ENCODE results near the gene SERPINA6. TPM values are rescaled to one million over a fixed set of nuclear protein-coding genes. Genes with fewer than 3 reads are reported as not detected.
A peak's percentile ranks its signal among the peaks of the same experiment; 100 is the strongest.
"Not testable (repeated sequence)": the region's sequence is repeated elsewhere in the genome, so short reads cannot be mapped to it uniquely, and the experiment has no call there.

Gene SERPINA6
- total RNA-seq, 1 donor from 2014 or later: not detected

DNA sequence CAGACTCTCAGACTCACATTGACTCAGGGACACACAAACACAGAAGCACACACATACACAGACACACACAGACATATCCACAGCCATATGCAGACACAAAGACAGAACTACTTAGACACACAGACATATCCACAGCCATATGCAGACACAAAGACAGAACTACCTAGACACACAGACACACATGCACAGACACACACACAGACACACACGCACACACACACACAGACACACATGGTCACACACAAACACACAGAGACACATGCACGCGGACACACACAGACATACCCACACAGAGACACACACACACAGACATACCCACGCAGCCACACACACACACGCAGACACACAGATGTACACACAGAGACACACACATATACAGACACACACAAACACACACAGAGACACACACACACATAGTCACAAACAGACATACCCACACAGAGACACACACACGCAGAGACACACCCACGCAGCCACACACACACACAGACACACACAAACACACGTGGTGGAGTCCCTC lies 39.5 kb upstream of the SERPINA6 start:
- no peak overlapping the region for H3K27ac Mint-ChIP-seq
- intact Hi-C loops (cut with micrococcal nuclease): no loop called here
- H3K27me3 Mint-ChIP-seq: peaks cover 9% of the 10 kb centered on the region
- H3K4me3 Mint-ChIP-seq: no peak overlapping the region
- DNase-seq: no peak
- H3K4me1 Mint-ChIP-seq: peaks cover 1% of the 10 kb centered on the region
- no peaks in the 10 kb centered on the region for H3K36me3 Mint-ChIP-seq (ENCODE audit: low read depth)
- no peaks in the 10 kb centered on the region for H3K9me3 Mint-ChIP-seq

DNA sequence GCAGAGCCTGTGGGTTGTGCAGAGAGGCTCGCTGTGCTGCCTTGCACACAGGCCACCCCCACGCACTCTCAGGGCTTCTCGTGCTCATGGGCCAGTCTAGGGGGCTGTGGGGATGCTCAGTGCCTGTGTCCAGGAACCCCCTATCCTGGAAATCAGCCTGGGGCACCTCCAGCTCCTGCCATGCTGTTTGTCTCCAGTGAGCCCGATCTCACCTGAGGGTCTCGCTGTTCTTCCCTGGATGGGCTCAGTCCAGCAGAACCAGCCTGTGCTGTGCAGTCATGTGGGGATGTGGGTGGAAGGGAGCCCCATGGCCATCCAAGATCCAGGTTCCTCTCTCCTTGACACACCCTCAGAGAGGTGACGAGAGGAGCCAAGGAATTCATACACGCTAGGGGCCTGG lies 38.5 kb upstream of the SERPINA6 start:
- H3K4me3 Mint-ChIP-seq: no peak overlapping the region
- no peak for DNase-seq
- no peaks in the 10 kb centered on the region for H3K4me1 Mint-ChIP-seq
- intact Hi-C loops (cut with micrococcal nuclease): no loop called here
- peaks cover 11% of the 10 kb centered on the region for H3K27me3 Mint-ChIP-seq
- no peaks in the 10 kb centered on the region for H3K36me3 Mint-ChIP-seq (ENCODE audit: low read depth)
- H3K27ac Mint-ChIP-seq: no peak overlapping the region
- no peaks in the 10 kb centered on the region for H3K9me3 Mint-ChIP-seq

DNA sequence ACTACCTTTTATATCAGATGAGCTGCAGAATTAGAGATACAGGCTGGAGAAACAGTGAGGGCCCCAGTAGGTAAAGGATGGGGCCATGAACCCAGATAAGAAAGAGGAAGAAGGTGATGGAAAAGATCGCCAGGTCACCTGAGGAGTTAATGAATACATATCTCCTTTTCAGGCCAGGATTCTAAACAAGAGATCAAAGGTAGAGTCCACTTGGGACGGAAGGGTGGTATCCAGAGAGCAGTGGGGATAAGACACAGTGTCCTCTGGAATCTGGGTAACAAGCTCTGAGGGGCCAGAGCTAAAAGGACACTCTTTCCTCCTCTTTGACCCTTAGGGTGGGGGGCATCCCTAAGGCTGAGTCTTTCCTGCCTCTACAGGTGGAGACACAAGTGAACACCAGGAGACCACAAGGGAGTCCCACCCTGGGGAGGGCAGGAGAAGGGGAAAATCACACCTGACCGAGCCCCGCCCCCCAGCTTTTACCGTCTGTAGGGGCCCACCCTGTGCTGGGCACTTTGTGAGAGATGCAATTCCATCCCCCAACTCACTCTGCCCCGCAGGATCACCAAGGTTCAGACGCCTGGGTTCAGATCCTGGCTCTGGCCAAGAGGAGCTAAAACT lies 37.9 kb upstream of the SERPINA6 start:
- no peak overlapping the region for H3K27ac Mint-ChIP-seq
- H3K9me3 Mint-ChIP-seq: no peaks in the 10 kb centered on the region
- H3K27me3 Mint-ChIP-seq: peaks cover 16% of the 10 kb centered on the region
- H3K4me1 Mint-ChIP-seq: no peaks in the 10 kb centered on the region
- intact Hi-C loops (cut with micrococcal nuclease): no loop called here
- H3K36me3 Mint-ChIP-seq (ENCODE audit: low read depth): no peaks in the 10 kb centered on the region
- no peak for DNase-seq
- H3K4me3 Mint-ChIP-seq: no peak overlapping the region

DNA sequence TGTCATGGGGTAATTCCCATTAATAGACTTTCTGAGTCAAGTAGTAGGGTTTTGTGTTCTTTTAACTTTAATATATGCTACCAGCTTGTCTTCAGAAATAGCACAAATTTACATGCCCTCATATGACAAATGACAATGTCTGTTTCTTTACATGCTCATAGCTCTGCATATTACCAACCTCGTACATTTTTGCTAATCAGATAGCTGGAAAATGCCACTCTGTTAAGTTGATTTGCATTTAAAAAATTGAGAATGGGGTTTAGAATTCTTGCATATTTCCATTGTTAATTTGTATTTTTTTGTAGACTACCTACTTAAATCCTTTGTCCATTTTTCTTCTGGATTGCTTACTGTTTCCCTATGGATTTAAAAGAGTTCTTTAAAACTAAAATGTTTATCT lies 34.0 kb upstream of the SERPINA6 start:
- Mint-ChIP-seq H3K27me3 (peaks cover 26% of the 10 kb centered on the region), H3K4me3 (no peak overlapping the region), H3K4me1 (no peaks in the 10 kb centered on the region), H3K9me3 (peaks cover 3% of the 10 kb centered on the region), H3K36me3 (ENCODE audit: low read depth) (no peaks in the 10 kb centered on the region), H3K27ac (no peak overlapping the region)
- intact Hi-C loops (cut with micrococcal nuclease): loop anchor here (5.0 kb wide), 1 partner anchor 130 kb away; no protein-coding TSS in a partner anchor
- no peak for DNase-seq

DNA sequence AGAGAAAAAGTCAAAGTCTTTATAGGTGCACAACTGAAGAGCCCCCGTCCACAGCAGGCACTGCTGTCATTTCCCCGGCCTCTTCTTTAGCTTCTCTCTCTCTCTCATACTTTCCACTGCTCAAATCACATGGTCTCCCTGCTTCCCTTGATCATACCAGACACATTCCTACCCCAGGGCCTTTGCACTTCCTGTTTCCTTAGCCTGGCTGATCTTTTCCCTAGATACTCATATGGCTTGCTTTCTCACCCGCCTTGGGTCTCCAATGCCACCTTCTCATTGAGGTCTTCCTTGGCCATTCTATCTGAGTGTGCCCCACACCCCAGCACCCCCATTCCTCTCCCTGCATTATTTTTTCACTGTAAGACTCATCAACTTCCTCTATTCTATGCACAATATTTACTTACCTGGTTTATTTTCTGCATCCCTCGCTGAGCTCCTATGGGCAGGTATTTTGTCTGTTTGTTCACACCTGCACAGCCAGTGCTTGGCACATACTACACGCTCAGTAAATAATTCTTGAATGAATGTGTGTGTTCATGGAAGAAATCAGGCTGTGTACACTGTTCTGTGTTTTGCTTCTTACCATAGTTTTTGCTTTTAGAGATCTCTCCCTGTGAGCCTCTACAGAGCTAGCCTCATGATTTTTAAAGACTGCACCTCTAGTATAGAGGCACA lies 33.4 kb upstream of the SERPINA6 start:
- Mint-ChIP-seq H3K27me3 (peaks cover 29% of the 10 kb centered on the region), H3K9me3 (peaks cover 10% of the 10 kb centered on the region), H3K4me3 (no peak overlapping the region), H3K4me1 (no peaks in the 10 kb centered on the region), H3K27ac (no peak overlapping the region), H3K36me3 (ENCODE audit: low read depth) (no peaks in the 10 kb centered on the region)
- no peak for DNase-seq
- intact Hi-C loops (cut with micrococcal nuclease): loop anchor here (5.0 kb wide), 1 partner anchor 131 kb away; no protein-coding TSS in a partner anchor

DNA sequence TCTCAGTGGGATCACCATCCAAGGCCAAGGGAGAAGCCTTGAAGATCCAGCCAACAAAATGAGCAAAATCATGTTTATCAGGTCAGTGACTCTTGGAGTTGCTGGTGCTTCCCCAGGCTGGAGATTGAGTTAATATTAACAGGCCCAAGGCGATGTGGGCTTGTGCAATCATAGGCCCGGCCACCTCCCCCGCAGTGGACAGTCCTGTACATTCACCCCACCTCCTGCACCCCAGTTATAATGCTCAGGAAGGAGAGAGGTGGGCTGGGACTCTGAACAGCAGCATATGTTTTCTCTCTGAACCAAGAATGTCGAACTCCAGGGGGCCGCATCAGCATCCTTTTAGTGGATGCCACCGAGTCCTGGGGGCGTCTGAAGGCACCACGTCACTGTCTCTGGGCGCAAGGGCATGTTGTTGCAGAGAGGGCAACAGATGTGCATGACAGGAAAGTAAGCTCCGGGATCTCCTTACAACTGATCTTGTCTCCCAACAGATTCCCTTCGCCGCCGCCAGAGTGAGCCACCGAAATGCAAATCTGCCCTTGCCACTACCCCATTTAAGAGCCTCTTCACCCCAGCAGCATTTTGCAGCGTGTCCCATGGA lies 32.2 kb upstream of the SERPINA6 start:
- intact Hi-C loops (cut with micrococcal nuclease): loop anchor here (5.0 kb wide), 1 partner anchor 132 kb away; no protein-coding TSS in a partner anchor
- Mint-ChIP-seq H3K4me3 (no peak overlapping the region), H3K9me3 (peaks cover 14% of the 10 kb centered on the region), H3K27ac (no peak overlapping the region), H3K36me3 (ENCODE audit: low read depth) (no peaks in the 10 kb centered on the region), H3K27me3 (peaks cover 33% of the 10 kb centered on the region), H3K4me1 (no peaks in the 10 kb centered on the region)
- DNase-seq: no peak

DNA sequence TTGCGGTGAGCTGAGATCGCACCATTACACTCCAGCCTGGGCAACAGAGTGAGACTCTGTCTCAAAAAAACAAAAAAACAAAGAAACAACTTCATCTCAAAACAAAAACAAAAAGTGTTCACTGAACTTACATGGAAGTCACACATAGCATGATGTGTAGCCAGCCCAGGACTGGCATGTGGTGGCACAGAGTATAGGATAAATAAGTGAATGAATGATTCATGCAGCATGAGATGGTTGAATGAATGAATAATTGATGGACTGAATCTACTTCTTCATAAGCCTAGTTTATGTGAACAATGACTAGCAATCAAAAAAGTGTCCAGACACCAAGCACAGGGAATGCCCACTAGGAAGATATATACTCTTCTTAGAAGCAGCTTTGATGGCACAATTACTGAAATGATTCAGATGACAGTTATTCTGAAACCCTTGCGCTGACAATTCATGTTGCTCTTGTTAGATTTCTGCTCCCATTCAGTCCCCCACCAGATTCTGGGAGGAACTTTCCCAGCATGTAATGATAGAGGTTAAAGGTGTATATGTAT lies 31.6 kb upstream of the SERPINA6 start:
- no peak overlapping the region for H3K27ac Mint-ChIP-seq

DNA sequence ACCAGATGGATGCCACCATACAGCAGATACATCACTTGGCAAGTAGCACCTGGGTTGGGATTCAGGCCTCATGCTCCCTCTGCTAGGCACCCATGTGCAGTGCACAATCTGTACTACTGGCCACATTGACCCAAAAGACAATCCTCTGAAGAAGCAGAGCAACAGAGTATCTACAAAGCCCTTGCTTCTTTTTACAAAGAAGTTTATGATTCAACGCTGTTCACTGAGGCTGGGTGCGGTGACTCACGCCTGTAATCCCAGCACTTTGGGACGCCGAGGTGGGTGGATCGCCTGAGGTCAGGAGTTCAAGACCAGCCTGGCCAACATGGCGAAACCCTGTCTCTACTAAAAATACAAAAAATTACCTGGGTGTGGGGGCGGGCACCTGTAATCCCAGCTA lies 31.1 kb upstream of the SERPINA6 start:
- H3K27ac Mint-ChIP-seq; H3K4me1 Mint-ChIP-seq; DNase-seq; H3K36me3 Mint-ChIP-seq (ENCODE audit: low read depth); H3K4me3 Mint-ChIP-seq; intact Hi-C loops (cut with micrococcal nuclease): not testable (repeated sequence)
- Mint-ChIP-seq H3K9me3 (peaks cover 14% of the 10 kb centered on the region), H3K27me3 (peaks cover 30% of the 10 kb centered on the region)

More for the DNA sequence above, 31.6 kb upstream of the SERPINA6 start:
- no peaks in the 10 kb centered on the region for H3K4me1 Mint-ChIP-seq
- no peak overlapping the region for H3K4me3 Mint-ChIP-seq
- no peaks in the 10 kb centered on the region for H3K36me3 Mint-ChIP-seq (ENCODE audit: low read depth)
- intact Hi-C loops (cut with micrococcal nuclease): loop anchor here (5.0 kb wide), 1 partner anchor 133 kb away; no protein-coding TSS in a partner anchor
- no peak for DNase-seq
- H3K27me3 Mint-ChIP-seq: peaks cover 33% of the 10 kb centered on the region
- H3K9me3 Mint-ChIP-seq: peaks cover 14% of the 10 kb centered on the region

DNA sequence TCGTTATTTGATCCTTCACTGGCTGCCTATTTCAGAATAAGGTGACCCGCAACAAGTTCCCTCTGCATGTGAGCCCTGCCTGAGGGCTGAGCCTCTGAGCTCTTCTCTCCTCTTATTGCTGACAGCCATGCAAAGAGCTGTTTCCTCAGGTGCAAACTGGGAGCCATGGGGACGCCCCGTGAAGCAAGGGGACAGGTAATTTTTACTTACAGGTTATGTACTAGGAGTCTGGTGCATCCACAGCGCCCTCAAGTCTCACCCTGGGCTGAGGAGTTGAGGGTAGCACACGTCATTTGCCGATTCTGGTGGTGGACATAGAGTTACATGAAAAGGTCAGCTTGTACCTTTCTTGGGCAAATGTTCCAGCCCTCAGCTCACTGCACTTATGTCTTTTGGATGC lies 26.1 kb upstream of the SERPINA6 start:
- Mint-ChIP-seq H3K36me3 (ENCODE audit: low read depth) (no peaks in the 10 kb centered on the region), H3K27ac (no peak overlapping the region), H3K9me3 (peaks cover 18% of the 10 kb centered on the region), H3K4me3 (no peak overlapping the region), H3K27me3 (peaks cover 13% of the 10 kb centered on the region), H3K4me1 (peaks cover 1% of the 10 kb centered on the region)
- no peak for DNase-seq
- intact Hi-C loops (cut with micrococcal nuclease): loop anchor here (5.0 kb wide), 1 partner anchor 43 kb away; no protein-coding TSS in a partner anchor

DNA sequence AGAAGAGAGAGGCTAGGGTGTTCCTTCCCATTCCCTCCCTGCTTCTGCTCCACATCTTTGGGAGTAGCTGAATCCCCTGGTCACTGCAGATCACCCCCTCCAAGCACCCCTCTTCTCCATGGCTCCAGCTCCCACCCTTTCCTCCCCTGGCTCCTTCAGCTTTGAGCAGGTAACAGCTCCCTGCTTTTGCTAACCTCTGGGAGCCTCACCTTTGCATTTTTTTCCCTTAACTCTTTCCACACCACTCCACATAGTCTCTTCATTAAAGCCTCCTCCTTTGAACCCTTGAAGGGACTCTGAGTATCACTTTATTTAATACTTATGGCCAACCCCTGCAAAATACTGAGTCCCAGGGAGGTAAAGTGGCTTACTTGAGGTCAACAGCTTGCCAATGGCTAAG lies 25.7 kb upstream of the SERPINA6 start:
- H3K27ac Mint-ChIP-seq: no peak overlapping the region
- peaks cover 18% of the 10 kb centered on the region for H3K9me3 Mint-ChIP-seq
- H3K4me1 Mint-ChIP-seq: peaks cover 1% of the 10 kb centered on the region
- intact Hi-C loops (cut with micrococcal nuclease): loop anchor here (5.0 kb wide), 1 partner anchor 43 kb away; no protein-coding TSS in a partner anchor
- no peak overlapping the region for H3K4me3 Mint-ChIP-seq
- H3K27me3 Mint-ChIP-seq: peaks cover 10% of the 10 kb centered on the region
- no peak for DNase-seq
- no peaks in the 10 kb centered on the region for H3K36me3 Mint-ChIP-seq (ENCODE audit: low read depth)

DNA sequence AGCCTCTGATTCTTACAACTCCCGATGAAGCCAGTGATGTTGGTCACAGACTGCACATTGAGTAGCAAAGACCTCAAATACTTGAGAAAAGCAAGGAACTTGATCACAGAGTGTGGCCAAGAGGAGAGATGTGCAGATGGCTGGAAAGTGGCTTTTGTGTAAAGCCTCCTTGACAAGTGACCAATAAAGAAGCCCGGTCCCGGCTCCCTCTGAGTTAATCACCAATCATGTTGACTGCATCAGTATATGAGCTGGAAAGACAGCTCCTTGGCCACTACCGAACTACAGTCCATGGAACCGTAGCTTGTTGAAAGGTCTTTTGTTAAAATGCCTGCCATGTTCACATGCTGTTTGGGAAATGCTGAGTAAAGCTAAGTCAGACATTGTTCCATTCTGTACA lies 23.7 kb upstream of the SERPINA6 start:
- intact Hi-C loops (cut with micrococcal nuclease): loop anchor here (5.0 kb wide), 1 partner anchor 45 kb away; no protein-coding TSS in a partner anchor
- Mint-ChIP-seq H3K27ac (peak overlapping the region; percentile 77), H3K36me3 (ENCODE audit: low read depth) (no peaks in the 10 kb centered on the region), H3K9me3 (peaks cover 17% of the 10 kb centered on the region), H3K27me3 (peaks cover 7% of the 10 kb centered on the region), H3K4me3 (no peak overlapping the region), H3K4me1 (peaks cover 6% of the 10 kb centered on the region)
- DNase-seq: no peak

DNA sequence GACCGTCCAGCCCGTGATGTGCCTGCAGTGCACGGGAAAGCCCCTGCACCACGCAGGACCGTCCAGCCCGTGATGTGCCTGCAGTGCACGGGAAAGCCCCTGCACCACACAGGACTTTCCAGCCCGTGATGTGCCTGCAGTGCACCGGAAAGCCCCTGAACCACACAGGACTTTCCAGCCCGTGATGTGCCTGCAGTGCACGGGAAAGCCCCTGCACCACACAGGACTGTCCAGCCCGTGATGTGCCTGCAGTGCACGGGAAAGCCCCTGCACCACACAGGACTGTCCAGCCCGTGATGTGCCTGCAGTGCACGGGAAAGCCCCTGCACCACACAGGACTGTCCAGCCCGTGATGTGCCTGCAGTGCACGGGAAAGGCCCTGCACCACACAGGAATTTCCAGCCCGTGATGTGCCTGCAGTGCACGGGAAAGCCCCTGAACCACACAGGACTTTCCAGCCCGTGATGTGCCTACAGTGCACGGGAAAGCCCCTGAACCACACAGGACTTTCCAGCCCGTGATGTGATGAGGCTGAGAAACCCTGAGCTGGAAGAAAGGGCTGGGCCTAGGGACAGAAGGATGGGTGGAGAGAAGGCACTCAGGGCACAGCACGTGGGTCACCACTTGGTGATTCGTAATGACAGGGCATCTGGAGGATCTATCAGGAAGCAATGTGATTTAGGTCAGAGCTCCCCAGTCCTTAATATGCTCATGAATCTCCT lies 23.1 kb upstream of the SERPINA6 start:
- H3K9me3 Mint-ChIP-seq: peaks cover 15% of the 10 kb centered on the region
- intact Hi-C loops (cut with micrococcal nuclease): loop anchor here (5.0 kb wide), 1 partner anchor 46 kb away; no protein-coding TSS in a partner anchor
- peaks cover 12% of the 10 kb centered on the region for H3K4me1 Mint-ChIP-seq
- H3K4me3 Mint-ChIP-seq; H3K36me3 Mint-ChIP-seq (ENCODE audit: low read depth); H3K27me3 Mint-ChIP-seq: not testable (repeated sequence)
- peak overlapping the region; percentile 77 for H3K27ac Mint-ChIP-seq
- DNase-seq: peak; percentile 74

DNA sequence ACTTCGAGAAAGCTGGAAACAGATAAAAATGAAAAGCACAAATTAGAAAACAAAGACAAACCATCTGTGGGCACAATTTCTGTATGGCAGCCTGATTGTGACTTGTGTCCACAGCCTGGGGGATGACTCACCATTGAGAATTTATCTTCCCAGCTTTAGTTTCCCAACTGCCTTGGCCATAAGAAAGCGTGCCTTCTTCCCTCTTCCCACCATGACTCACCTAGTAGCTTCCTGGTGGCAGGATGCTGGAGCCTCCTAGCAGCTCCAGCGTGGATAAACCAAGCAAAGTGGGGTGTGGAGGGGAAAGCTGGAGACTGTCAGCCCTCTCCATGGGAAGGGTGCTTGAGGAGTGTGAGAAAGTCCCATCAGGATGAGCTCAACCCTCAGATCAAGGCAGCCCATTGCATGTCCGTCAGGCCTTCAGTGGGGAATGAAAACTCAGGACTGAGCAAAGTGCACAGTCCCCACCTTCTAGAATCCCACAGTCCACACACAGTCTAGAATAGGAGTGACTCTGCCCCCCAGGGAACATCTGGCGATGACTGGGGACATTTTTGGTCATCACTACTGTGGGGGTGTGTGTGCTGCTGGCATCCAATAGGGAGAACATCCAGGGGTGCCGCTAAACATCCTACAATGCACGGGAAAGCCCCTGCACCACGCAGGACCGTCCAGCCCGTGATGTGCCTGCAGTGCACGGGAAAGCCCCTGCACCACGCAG lies 22.4 kb upstream of the SERPINA6 start:
- DNase-seq: no peak
- Mint-ChIP-seq H3K9me3 (peaks cover 21% of the 10 kb centered on the region), H3K4me1 (peaks cover 12% of the 10 kb centered on the region), H3K27ac (no peak overlapping the region), H3K36me3 (ENCODE audit: low read depth) (no peaks in the 10 kb centered on the region), H3K4me3 (no peak overlapping the region), H3K27me3 (peaks cover 2% of the 10 kb centered on the region)
- intact Hi-C loops (cut with micrococcal nuclease): loop anchor here (5.0 kb wide), 1 partner anchor 47 kb away; no protein-coding TSS in a partner anchor

Data from activated CD4-positive, alpha-beta T cell treated with anti-CD3 and anti-CD28 coated beads, Interleukin-2, amount 10 ng/mL, durations not matched to agents 24 days and 14 days (primary cell).